SK-MEL-5 (cell line): ENCODE results near the gene SLC44A3. TPM values are rescaled to one million over a fixed set of nuclear protein-coding genes. Genes with fewer than 3 reads are reported as not detected.

ENCODE experiments used
- DNase-seq: peaks from one replicate; pipeline ENCODE4 v3.0.0-alpha.2; 2016; ENCODE audit warnings: low read depth, low spot score
- in situ Hi-C: cut with HindIII; loops from 2 replicates; pipeline ENCODE4 v1.10.0; 2016; ENCODE audit warnings: low sequenced_read_pairs, high pct_unique_total_duplicates, low pct_unique_long_range_greater_than_20kb
- polyA plus RNA-seq, 2 experiments: library from polyadenylated mRNA; depleted of rRNA; stranded (reverse); fragments of >200 nt; gene quantifications; 2 replicates each; pipeline ENCODE4 v1.2.3, GENCODE V29; 2015
- total RNA-seq: library from RNA; depleted of rRNA; stranded (reverse); fragments of >200 nt; shearing (Covaris generic); gene quantifications from 2 replicates; pipeline ENCODE4 v1.2.3, GENCODE V29; 2014; rRNA removed

SLC44A3 gene
- 15.0 and 17.7 TPM in 2 replicates for total RNA-seq
- 12.7 and 15.6 TPM in 2 replicates for polyA plus RNA-seq (2015; cell fraction: cytosol; rRNA removed)
- 10.8 and 13.1 TPM in 2 replicates for polyA plus RNA-seq (2015; cell fraction: nucleus; rRNA removed)

GRCh38 chr1:94819945-94820746 lies at the start of gene SLC44A3:
TSS of gene SLC44A3 (plus strand) at chr1:94820357. CDS start at chr1:94820452, 95 bp downstream.
- DNase-seq, result peak; percentile 52
- in situ Hi-C loops, result no loop called here

GRCh38 chr1:94772230-94772641 lies 47.9 kb upstream of the SLC44A3 start:
- in situ Hi-C loops, result no loop called here
- DNase-seq, result no peak

- in situ Hi-C loops, result no loop called here
- DNase-seq, result no peak
These were observed 47.3 kb upstream of the SLC44A3 start for GRCh38 chr1:94772845-94773244.

- in situ Hi-C loops, result no loop called here
- no peak for DNase-seq
These were observed 46.8 kb upstream of the SLC44A3 start for GRCh38 chr1:94773296-94773809.

- no peak for DNase-seq
- in situ Hi-C loops, result no loop called here
These were observed 46.2 kb upstream of the SLC44A3 start for GRCh38 chr1:94773931-94774422.

GRCh38 chr1:94776474-94776873 lies 43.7 kb upstream of the SLC44A3 start:
- in situ Hi-C loops, result loop anchor here (25.0 kb wide), 1 partner anchor 239 kb away; the partner anchor contains the start of gene F3
- DNase-seq, result no peak

GRCh38 chr1:94777281-94777680 lies 42.9 kb upstream of the SLC44A3 start:
- in situ Hi-C loops, result loop anchor here (25.0 kb wide), 1 partner anchor 240 kb away; the partner anchor contains the start of gene F3
- no peak for DNase-seq

- DNase-seq, result no peak
- in situ Hi-C loops, result loop anchor here (25.0 kb wide), 1 partner anchor 242 kb away; the partner anchor contains the start of gene F3
These were observed 41.3 kb upstream of the SLC44A3 start for GRCh38 chr1:94778808-94779207.

- no peak for DNase-seq
- in situ Hi-C loops, result loop anchor here (25.0 kb wide), 1 partner anchor 246 kb away; the partner anchor contains the start of gene F3
These were observed 36.6 kb upstream of the SLC44A3 start for GRCh38 chr1:94783342-94784189.

- DNase-seq, result no peak
- in situ Hi-C loops, result loop anchor here (25.0 kb wide), 1 partner anchor 247 kb away; the partner anchor contains the start of gene F3
These were observed 36.0 kb upstream of the SLC44A3 start for GRCh38 chr1:94784190-94784515.

GRCh38 chr1:94787691-94788090 lies 32.5 kb upstream of the SLC44A3 start:
- in situ Hi-C loops, result loop anchor here (25.0 kb wide), 1 partner anchor 250 kb away; the partner anchor contains the start of gene F3
- no peak for DNase-seq

GRCh38 chr1:94790246-94790645 lies 29.9 kb upstream of the SLC44A3 start:
- DNase-seq, result no peak
- in situ Hi-C loops, result loop anchor here (25.0 kb wide), 1 partner anchor 253 kb away; the partner anchor contains the start of gene F3

GRCh38 chr1:94790670-94791069 lies 29.5 kb upstream of the SLC44A3 start:
- no peak for DNase-seq

GRCh38 chr1:94792473-94793295 lies 27.5 kb upstream of the SLC44A3 start:
- DNase-seq, result peak; percentile 63
- in situ Hi-C loops, result loop anchor here (25.0 kb wide), 1 partner anchor 255 kb away; the partner anchor contains the start of gene F3

More at GRCh38 chr1:94790670-94791069, 29.5 kb upstream of the SLC44A3 start:
- in situ Hi-C loops, result loop anchor here (25.0 kb wide), 1 partner anchor 253 kb away; the partner anchor contains the start of gene F3

GRCh38 chr1:94793296-94793656 lies 26.9 kb upstream of the SLC44A3 start:
- in situ Hi-C loops, result loop anchor here (25.0 kb wide), 1 partner anchor 256 kb away; the partner anchor contains the start of gene F3
- DNase-seq, result no peak

- DNase-seq, result no peak
- in situ Hi-C loops, result loop anchor here (25.0 kb wide), 1 partner anchor 258 kb away; the partner anchor contains the start of gene F3
These were observed 24.7 kb upstream of the SLC44A3 start for GRCh38 chr1:94795434-94795833.
